ENCODE results near the gene MEIS3.
"Not testable (repeated sequence)": the region's sequence is repeated elsewhere in the genome, so short reads cannot be mapped to it uniquely, and the experiment has no call there.

The MEIS3 gene

DNA sequence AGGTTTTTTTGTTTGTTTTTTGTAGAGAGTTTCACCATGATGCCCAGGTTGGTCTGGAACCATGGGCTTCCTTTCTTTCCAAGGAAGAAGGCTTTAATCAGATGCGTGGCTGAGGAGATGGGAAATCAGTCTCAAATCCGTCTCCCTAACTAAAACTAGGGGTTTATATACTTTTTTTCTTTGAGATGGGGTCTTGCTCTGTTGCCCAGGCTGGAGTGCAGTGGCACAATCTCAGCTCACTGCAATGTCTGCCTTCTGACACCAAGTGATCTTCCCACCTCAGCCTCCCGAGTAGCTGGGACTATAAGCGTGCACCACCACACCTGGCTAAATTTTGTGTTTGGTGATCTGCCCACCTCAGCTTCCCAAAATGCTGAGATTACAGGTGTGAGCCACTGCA lies 34.8 kb downstream of the MEIS3 start:
- not testable (repeated sequence) for DNase-seq (ENCODE audit: low read depth)

DNA sequence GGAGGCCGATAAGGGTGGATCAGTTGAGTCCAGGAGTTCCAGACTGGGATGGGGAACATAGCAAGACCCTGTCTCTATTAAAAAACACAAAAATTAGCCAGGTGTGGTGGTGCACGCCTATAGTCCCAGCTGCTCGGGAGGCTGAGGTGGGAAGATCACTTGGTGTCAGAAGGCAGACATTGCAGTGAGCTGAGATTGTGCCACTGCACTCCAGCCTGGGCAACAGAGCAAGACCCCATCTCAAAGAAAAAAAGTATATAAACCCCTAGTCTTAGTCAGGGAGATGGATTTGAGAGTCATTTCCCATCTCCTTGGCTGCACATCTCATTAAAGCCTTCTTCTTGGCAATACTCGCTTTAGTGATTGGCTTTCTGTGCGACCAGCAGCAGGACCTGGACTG lies 35.4 kb downstream of the MEIS3 start:
- not testable (repeated sequence) for DNase-seq (ENCODE audit: low read depth)

DNA sequence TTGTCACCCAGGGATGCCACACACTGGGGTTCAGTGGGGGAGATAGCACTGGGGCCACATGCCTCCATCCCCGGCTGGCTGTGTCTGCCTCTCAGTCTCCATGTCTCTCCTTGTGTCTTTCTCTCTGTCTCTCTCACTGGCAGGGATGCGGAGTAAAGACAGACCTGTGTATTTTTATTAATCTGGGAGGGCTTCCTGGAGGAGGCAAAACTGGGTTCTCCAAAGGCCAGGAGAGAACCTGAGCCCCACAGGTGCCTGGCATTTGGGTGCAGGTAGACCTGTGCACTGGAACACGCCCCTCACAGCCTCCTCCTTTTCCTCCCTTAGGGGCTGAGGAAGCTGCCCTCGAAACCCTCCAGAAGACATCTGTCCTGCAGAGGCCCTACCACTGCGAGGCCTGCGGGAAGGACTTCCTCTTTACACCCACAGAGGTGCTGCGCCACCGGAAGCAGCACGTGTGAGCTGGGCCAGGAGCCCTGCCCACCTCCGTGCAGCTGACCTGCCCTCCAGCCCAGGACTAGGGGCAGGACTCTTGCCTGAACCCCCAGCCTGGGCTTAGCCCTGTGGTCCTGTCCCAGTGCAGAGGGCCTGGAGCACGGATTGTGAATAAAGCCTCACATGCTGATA lies 37.6 kb downstream of the MEIS3 start:
- DNase-seq (ENCODE audit: low read depth), result no peak

DNA sequence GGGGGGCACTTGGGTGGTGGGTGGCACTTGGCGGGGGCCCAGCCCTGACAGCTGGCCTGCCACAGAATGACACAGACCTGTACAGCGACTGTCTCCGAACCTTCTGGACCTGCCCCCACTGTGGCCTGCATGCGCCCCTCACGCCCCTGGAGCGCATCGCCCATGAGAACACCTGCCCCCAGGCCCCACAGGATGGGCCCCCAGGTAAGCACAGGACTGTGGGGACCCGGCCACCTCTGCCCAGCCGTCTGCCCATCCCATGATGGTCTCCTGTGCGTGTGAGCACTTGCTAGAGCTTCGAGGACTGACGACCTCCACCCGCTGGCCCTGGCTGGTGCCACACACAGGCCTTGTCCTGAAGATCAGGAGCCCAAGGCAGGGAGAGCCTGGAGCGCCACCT lies 38.2 kb downstream of the MEIS3 start:
- DNase-seq (ENCODE audit: low read depth), result no peak

DNA sequence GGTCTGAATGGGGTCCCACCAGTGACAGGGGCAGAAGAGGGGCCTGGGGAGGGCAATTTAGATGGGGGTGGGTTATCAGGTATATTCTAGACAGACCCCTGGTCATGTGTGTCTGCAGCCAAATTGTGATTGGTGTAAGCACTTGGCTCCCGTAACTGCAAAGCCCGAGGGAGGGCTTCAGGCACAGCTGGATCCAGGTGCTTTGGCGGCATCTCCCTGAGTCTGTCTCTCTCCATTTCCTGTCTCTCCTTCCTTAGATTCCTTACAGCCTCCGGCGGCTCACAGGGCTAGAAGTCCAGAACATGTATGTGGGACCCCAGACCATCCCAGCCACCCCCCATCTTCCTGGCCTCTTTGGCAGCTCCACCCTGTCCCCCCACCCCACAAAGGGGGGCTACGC lies 38.8 kb downstream of the MEIS3 start:
- DNase-seq (ENCODE audit: low read depth), result no peak

DNA sequence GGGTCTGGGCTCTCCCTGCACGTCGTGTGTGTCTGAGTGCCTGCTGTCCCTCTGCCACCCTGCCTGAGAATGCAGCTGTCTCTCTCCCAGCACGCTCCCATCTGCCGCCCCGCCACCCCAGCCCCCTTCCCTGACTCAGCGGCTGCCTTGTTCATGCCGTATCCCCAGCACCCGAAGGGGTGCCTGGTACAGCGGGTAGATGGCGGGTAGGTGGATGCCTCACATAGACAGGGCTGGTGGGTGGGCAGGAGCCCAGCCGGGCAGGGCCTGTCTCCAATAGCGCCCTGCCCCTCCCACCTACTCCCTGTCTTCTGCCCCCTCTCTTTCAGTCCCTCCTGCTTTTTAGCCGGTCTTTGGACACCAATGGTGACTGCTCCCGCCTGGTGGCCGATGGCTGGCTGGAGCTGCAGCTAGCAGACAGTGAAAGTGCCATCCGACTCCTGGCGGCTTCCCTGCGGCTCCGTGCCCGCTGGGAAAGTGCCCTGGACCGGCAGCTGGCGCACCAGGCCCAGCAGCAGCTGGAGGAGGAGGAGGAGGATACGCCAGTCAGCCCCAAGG lies 39.9 kb downstream of the MEIS3 start:
- DNase-seq (ENCODE audit: low read depth), result no peak

DNA sequence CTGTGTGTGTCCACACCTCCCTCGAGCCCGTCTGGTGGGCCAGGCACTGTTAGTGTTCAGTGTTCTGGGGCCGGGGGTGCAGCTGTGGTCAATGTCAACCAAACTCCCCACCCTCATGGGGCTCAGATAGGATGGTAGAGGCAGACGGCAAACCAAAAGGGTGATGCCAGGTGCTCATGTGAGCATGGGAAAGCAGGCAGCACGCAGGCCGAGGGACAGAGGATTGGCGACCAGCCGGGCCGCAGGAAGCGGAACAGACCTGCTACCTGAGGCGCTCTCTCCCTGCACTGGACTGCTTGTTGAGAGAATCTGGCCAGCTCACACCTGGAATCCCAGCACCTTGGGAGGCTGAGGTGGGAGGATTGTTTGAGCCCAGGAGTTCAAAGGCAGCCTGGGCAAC lies 41.1 kb downstream of the MEIS3 start:
- DNase-seq (ENCODE audit: low read depth), result no peak

DNA sequence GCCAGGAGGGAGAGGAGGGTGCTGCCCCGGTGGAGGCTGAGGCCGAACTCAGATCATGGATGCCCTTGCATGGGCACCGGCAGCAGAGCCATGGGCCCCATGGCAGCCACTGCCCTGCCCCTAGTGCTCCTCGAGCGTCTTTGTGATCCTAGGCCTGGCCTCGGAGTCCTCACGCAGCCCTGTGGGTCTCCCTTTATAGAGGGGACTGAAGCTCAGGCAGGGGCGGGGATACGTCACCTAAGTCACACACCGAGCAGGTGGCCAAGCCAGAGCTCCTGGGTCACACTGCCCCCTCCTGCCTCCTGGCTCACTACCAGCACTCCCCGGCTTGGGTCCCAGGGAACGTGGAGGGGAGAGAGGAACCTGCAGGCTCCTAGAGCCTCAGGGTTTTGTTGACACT lies 41.5 kb downstream of the MEIS3 start:
- DNase-seq (ENCODE audit: low read depth), result no peak

DNA sequence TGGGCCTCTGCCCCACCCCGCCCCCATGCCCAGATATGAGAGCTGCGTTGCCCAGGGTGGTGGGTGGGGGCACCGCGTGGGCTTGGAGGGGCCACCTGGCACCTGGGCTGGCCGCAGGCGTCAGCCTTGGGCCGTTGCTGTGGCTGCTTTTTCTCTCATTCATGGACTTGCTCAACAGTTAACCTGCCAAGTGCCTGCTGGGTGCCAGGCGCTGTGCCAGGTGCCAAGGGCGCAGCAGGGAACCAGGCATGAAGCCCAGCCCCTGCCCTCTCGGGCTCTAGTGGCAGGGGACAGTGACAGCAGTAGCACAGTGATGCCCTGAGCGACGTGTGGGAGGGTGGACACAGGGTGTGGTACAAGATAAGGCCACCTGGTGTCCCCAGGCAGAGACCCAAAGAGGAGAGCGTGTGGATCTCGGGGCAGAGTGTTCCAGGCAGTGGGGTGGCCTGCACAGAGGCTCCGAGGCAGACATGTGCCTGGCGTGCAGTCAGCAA lies 42.1 kb downstream of the MEIS3 start:
- DNase-seq (ENCODE audit: low read depth), result no peak

DNA sequence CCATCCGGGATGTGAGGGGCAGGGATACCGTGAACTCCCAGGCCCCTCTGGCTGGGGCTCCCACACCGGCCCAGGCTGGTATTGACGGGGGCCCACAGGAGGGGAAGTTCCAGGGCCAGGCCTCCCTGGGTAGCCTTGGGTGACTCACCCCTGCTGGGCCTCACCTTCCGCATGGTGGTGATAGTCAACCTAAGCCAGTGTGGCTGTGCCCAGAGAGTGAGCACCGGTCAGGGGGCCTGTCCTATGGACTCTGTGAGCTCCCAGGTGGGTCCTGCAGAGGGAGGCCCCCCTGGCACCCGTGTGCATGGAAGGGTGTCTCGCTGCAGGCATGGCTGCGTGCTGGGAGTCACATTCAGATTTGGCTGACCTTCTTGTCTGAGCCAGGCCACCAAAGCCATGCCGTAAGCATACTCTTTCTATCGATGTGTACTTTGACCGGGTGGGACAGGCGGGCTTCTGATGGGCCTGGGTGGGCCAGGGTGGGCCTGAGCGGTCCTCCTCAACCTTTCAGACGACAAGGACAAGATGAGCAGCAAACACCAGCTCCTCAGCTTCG lies 42.7 kb downstream of the MEIS3 start:
- no peak for DNase-seq (ENCODE audit: low read depth)

DNA sequence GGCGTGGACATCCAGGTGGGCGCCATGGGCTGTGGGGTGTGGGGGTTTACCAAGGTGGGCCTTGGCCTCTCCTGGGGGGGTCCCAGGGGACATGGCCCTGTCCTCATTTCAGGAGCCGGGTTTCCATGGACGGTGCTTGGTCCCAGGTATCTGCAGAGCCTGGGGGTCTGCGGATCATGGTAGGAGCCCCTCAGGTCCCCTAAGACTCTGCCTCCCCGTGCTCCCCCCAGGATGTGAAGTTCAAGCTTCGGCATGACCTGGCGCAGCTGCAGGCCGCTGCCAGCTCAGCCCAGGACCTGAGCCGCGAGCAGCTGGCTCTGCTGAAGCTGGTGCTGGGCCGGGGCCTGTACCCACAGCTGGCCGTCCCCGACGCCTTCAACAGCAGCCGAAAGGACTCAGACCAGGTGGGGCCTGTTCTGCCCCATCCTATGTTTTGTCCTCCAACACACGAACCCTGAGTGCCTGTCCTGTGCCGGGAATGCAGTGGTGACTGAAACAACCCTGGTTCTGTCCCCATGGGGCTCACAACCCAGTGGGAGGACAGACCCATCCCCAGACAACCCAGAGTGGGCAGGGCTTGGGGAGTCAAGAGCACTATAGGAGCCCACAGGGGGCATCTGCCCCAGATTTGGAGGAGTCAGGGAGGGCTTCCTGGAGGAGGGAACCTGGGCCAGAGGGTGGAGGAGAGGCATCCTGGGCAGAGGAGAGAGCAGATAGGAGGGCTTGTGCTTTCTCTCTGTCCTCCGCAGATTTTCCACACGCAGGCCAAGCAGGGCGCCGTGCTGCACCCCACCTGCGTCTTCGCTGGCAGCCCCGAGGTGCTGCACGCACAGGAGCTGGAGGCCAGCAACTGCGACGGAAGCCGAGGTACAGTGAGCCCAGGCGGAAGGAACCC lies 43.4 kb downstream of the MEIS3 start:
- DNase-seq (ENCODE audit: low read depth), result no peak

DNA sequence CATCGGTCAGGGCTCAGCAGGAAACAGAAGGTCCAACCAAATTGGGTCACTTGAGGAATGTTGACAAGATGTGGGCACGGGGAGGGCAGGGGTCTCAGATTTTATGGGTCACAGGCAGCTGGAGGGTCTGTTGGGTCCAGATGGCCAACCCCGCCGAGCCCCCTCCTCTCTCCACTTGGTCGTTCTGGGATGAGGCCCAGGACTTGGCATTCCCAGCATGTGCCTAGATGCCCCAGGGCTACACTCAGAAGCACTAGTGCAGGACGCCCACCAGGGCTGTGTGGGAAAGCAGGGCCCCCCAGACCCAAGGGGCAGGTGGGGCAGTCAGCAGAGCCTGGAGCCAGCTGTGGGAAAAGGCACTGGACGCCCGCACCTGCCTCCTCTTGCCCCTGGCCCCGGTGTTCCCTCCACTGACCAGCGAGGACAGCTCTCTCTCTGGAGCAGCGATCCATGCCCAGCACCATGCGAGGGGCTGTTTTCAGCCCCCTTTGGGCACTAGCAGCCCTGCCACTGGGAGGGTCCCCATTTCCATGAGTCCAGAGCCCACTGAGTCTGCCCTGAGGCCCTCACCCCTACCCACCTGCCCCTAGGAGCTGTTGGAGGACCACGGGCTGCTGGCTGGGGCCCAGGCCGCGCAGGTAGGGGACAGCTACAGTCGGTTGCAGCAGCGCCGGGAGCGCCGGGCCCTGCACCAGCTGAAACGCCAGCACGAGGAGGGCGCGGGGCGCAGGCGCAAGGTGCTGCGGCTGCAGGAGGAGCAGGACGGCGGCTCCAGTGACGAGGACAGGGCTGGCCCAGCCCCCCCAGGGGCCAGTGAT lies 44.2 kb downstream of the MEIS3 start:
- DNase-seq (ENCODE audit: low read depth), result no peak

DNA sequence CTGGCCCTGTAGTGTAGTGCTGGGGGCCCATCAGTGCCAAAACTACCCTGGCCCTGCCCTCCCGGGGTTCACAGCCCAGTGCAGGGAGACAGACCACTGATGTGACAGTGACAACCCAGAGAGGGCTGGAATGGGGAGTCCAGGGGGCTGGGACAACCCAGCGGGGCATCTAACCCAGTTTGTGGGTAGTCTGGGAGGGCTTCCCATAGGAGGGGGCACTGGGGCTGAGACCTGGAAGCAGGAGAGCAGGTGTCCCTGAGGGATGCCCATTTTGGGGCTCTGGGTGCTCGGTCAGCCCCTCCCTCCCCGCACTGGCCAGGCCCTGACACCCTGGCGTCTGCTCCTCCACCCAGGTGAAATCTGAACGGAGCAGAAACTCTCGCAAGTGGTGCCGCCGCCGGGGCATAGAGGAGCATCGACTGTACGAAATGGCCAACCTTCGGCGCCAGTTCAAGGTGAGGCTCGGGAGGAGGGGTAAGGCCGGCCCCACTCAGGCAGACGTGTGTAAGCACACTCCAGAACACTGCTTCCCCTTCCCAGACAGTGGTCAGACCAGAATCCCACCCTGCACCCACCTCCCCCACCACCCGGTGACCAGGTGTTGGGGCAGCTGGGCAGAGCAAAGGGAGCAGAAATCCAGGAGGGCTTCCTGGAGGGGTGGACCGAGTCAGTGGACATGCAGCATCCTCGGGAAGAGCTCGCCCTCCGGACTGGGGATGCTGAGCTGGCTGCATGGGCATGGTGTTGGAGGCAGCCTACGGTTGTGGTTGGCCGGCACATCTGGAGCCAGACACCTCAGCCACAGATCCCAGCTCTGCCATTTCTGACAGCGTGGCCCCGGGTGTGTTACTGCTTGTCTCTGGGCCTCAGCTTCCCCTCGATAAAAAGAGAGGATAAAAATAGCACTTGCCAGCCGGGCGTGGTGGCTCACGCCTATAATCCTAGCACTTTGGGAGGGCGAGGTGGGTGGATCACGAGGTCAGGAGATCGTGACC lies 45.8 kb downstream of the MEIS3 start:
- no peak for DNase-seq (ENCODE audit: low read depth)

DNA sequence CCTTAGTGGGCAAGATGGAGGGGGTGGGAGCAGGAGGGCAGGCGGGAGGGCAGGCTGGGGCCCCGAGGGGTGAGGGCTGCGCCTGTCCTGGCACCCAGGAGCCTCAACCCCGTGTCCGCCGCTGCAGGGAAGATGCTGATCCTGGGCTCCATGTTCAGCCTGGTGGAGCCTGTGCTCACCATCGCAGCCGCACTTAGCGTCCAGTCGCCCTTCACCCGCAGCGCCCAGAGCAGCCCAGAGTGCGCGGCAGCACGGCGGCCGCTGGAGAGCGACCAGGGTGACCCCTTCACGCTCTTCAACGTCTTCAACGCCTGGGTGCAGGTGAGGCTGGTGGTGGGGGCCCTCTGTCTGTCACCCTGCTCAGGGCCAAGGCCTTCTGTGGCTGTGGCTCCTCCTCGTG lies 46.7 kb downstream of the MEIS3 start:
- DNase-seq (ENCODE audit: low read depth), result no peak

DNA sequence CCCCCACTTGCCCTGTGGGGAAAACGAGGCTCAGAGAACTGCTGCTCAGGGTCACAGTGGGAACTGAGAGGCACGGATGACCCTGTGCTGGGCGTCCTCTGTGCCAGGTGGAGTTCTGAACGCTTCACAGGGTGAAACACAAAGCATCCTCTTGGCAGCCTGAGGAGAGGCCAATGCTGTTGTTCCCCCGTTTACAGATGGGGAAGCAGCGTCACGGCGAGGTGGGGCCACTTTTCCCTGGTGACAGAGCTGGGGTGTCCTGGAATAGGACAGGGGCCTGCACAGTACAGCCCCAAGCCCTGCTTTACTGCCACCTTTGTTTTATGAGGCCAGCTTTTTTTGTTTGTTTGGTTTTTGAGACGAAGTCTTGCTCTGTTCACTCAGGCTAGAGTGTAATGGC lies 48.1 kb downstream of the MEIS3 start:
- DNase-seq (ENCODE audit: low read depth), result no peak

DNA sequence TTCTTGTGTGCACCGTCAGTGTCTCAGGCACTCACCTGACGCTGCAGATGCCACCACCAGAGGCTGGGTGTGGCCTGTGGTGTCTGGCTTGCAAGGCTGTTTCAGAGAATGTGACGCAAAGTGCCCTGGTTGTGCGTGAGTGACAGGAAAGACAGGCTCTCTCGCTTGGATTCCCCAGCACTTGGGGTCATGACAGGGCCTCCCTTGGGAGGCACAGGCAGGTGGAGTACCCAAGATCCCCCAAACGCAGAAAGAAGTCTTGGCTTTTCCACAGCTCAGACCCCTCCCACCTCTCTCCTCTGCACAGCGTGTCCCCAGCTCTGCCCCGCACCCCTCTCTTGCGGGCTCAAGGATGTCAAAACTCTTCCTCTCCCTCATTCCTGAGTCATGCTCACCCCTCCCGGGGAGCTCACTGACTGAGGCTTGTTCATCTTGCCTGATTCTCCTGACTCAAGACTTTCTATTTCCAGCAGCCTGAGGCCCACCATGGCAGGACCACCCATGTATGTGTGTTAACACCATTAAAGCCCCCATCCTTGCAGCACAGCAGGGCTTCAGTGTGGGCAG lies 49.2 kb downstream of the MEIS3 start:
- no peak for DNase-seq (ENCODE audit: low read depth)

DNA sequence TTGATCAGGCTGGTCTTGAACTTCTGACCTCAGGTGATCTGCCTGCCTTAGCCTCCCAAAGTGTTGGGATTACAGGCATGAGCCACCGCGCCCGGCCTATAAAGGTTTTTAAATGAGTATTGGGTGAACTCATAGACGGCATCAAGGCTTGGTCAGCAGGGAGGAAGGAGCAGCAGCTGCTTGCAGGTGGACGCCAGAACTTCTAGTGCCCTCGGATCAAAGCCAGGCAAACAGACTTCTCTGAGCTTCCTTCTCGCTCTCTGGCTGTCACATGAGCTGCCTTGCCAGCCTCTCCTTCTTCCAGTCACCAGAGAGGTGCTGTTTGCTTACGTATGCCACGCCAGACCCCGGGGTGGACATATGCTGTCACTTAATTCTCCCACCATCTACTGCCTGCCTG lies 53.9 kb downstream of the MEIS3 start:
- DNase-seq (ENCODE audit: low read depth), result not testable (repeated sequence)

DNA sequence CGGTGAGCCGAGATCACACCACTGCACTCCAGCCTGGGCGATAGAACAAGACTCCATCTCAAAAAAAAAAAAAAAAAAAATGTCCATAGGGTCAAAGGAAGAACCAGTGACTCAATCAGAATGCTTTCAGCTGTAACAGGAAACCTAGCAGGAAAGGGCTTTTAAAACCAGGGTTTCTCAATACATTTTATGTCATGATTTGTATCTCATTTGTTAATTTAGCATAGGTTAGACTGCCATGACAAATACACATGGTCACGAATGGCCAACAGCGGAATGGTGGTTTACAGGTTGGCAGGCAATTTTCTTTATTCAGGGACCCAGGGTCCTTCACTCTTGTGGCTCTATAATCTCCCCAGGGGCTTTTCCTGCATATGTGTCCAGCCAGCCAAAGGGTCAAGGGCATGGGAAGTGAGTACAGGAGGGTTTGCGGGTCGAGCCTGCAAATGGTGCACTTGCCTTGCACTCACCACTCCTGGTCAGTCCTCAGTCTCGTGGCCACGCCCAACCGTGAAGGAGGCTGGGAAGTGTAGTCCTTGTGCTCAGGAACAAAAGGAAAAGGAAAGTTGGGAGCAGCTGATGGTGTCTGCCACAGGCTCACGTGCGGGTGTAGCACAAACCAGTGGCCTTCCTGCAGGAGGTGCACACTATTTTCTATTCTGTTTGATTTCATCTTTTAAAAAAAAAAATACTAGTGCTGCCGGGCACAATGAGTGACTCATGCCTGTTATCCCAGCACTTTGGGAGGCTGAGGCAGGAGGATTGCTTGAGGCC lies 55.4 kb downstream of the MEIS3 start:
- DNase-seq (ENCODE audit: low read depth), result no peak

DNA sequence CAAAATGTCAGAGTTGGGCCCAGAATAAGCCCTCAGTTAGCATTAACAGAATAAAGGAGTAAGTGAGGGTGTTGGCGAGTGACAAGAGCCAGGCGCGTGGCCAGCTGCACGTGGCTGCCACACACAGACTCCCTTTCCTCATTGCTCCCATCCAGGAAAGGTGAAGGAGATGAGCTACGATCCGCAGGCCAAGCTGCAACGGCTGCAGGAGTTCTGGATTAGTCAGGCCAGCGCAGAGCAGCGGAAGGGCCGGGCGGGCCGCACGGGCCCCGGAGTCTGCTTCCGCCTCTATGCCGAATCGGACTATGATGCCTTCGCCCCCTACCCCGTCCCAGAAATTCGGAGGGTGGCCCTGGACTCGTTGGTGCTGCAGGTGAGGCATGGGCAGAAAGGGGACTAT lies 57.0 kb downstream of the MEIS3 start:
- no peak for DNase-seq (ENCODE audit: low read depth)

DNA sequence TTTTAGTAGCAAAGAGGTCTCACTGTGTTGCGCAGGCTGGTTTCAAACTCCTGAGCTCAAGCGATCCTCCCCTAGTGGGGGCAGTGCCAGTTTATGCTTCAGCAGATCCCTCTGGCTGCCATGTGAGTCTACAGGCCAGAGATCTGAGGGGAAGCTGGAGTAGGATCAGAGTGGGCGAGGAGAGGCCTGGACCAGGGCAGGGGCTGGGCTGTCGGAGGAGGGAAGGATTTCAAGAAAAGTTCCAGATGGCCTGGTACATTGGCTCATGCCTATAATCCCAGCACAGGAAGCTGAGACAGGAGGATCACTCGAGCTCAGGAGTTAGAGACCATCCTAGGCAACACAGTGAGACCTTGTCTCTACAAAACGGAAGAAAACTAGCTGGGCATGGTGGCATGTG lies 60.4 kb downstream of the MEIS3 start:
- DNase-seq (ENCODE audit: low read depth), result no peak

Measured in CMK (cell line).